ENCODE data around the gene SCT.

The SCT gene

DNA sequence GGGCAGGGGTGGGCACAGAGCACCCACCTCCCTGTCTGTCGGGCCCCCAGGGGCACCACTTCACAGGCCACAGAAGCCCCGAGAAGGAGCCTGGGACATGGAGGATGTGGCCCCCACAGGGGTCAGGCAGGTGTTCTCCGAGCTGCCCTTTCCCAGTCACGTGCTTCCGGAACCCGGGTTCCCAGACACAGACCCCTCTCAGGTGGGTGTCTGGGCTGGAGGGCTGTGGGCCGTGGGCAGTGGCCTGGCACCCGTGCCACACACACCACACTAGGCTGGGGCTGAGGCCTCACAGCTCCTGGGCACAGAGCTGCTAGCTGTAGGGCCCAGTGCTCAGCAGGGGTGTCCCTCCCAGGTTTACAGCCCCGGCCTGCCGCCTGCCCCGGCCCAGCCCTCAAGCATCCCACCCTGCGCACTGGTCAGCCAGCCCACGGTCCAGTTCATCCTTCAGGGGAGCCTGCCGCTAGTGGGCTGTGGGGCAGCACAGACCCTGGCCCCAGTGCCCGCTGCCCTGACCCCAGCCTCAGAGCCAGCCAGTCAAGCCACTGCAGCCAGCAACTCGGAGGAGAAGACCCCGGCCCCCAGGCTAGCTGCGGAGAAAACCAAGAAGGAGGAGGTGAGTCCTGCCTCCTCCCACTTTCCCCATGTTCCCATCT, 16.7 kb downstream of the SCT start:
- DNase-seq (ENCODE audit: low spot score), result no peak

DNA sequence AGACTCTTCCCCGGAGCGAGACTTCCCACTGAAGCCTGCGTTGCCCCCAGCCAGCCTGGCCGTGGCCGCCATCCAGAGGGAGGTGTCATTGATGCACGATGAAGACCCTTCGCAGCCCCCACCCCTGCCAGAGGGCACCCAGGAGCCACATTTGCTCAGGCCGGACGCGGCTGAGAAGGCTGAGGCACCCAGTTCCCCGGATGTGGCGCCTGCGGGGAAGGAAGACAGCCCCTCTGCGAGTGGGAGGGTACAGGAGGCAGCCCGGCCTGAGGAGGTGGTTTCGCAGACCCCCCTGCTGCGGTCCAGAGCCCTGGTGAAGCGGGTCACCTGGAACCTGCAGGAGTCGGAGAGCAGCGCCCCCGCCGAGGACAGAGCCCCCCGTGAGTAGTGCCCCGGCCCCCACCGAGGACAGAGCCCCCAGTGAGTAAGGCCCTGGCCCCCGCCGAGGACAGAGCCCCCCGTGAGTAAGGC, 17.6 kb downstream of the SCT start:
- no peak for DNase-seq (ENCODE audit: low spot score)

- no peak for DNase-seq (ENCODE audit: low spot score)
Measured at GRCh38 chr11:608791-609251, 18.2 kb downstream of the SCT start.

DNA sequence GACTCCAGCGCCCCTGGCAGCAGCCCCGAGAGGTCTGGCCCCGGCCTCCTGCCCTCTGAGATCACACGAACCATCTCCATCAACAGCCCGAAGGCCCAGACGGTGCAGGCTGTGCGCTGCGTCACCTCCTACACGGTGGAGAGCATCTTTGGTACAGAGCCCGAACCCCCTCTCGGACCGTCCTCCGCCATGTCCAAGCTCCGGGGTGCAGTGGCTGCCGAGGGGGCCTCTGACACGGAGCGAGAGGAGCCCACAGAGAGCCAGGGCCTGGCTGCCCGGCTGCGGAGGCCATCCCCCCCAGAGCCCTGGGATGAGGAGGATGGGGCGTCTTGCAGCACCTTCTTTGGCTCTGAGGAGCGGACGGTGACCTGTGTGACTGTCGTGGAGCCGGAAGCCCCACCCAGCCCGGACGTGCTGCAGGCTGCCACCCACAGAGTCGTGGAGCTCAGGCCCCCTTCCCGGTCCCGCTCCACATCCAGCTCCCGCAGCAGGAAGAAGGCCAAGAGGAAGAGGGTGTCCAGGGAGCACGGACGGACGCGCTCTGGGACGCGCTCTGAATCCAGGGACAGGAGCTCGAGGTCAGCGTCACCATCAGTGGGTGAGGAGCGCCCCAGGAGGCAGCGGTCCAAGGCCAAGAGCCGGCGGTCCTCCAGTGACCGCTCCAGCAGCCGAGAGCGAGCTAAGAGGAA, 18.9 kb downstream of the SCT start:
- no peak for DNase-seq (ENCODE audit: low spot score)

GRCh38 chr11:607020-607780, 19.8 kb downstream of the SCT start:
- no peak for DNase-seq (ENCODE audit: low spot score)

GRCh38 chr11:606245-606644, 20.7 kb downstream of the SCT start:
- DNase-seq (ENCODE audit: low spot score), result peak; percentile 63

- DNase-seq (ENCODE audit: low spot score), result no peak
Measured at GRCh38 chr11:605286-606129, 21.5 kb downstream of the SCT start.

DNA sequence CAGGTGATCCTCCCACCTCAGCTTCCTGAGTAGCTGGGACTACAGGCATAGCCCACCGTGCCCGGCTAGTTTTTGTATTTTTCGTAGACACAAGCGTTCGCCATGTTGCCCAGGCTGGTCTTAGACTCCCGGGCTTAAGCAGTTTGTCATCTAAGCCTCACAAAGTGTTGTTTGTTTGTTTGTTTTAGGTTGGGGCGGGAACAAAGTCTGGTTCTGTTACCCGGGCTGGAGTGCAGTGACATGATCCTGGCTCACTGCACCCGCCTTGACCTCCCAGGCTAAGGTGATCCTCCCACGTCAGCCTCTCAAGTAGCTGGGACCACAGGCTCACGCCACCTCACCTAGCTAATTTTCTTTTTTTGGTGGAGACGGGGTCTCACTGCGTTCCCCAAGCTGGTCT, 23.8 kb downstream of the SCT start:
- no peak for DNase-seq (ENCODE audit: low spot score)

GRCh38 chr11:601573-602245, 25.3 kb downstream of the SCT start:
- DNase-seq (ENCODE audit: low spot score), result no peak

GRCh38 chr11:598005-598680, 28.8 kb downstream of the SCT start:
- no peak for DNase-seq (ENCODE audit: low spot score)

GRCh38 chr11:597166-597725, 29.7 kb downstream of the SCT start:
- DNase-seq (ENCODE audit: low spot score), result no peak

DNA sequence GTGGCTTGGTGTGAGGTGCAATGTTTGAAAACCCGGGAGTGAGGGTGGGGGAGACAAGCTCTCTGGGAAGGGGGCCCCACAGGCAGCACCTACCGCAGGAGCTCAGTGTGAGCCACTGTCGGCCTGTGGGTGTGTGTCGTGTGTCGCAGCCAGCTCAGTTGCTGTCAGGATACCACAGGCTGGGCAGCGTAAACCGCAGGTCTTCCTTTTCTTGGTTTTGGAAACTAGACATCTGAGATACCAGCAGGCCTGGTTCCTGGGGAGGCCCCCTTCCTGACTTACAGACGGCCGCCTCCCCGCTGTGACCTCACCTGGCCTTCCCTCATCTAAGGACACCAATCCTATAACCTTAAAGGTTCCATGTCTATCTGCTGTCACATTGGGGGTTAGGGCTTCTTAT, 30.6 kb downstream of the SCT start:
- no peak for DNase-seq (ENCODE audit: low spot score)

DNA sequence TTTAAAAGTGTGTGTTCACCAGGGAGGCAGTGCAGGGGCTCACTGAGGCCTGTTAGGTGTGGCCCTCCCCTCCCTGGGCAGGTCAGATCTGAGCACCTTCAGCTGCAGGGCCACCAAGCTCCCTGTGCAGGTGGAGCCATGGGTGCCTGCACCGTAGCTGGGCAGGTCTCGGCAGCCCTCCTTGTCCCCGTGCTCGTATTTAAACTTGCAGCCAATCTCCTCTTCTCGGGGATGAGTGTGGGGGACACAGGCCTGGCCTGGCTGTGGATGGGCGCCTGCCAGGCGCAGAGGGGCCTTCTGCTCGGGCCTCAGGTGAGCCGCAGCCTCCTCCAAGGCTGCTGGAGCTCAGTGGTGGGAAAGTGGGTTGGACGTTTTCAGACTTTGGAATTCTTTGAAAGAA, 31.6 kb downstream of the SCT start:
- DNase-seq (ENCODE audit: low spot score), result no peak

DNA sequence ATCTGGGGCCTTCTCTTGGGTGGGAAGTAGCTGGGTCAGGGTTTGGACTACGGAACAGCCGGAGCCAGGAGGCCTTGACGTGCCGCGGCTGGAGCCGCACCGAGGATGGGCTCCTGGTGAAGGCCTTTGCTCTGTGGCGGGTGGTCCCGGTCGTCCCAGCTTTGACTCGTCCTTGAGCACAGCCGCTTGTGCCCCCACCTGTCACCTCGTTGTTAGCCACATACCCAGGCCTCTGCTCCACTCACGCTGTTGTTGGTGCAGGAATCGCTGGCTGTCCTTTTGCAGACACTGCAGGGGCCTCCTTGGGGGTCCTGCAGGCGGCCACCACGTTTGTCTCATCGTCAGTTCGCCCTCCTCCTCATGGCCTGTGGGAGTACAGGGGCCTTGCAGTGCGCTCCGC, 33.6 kb downstream of the SCT start:
- DNase-seq (ENCODE audit: low spot score), result no peak

DNA sequence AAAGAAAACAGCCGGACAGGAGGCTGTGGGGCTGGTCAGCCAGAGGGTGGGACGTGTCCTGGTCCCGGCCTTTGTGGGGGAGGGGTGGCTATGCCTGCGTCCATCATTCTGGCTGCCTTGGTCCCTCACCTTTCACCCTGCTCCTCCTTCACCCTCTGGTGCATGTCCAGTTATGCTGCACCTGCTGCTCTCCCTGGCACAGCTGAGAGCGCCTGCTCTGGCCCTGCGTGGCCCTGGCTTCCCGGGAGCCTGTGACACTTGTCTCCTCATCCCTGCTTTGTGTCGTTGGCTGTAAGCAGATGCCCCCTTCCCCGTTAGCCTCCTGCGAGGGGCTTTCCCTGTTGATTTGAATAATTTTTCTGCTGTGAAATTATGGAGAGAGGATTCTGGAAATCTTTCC, 34.1 kb downstream of the SCT start:
- DNase-seq (ENCODE audit: low spot score), result no peak

GRCh38 chr11:592501-592900, 34.5 kb downstream of the SCT start:
- no peak for DNase-seq (ENCODE audit: low spot score)

DNA sequence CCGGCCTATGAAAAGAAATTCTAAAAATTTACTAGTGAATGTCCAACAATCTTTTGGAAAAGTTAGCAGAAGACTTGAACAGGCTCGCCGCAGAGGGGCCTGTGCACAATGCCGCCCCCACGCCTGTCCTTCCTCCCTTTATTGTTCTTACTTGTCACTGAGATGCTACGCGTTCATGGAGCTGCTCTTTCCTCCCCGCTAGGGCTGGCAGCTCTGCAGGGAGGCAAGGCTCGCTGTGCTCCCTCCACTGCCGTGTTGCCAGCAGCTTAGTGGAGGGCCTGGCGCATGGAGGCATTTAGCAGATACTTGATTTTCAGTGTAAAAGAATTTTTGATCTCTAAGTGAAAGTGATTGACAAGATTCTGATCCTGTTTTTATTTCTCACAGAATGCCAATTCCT, 36.0 kb downstream of the SCT start:
- DNase-seq (ENCODE audit: low spot score), result no peak

DNA sequence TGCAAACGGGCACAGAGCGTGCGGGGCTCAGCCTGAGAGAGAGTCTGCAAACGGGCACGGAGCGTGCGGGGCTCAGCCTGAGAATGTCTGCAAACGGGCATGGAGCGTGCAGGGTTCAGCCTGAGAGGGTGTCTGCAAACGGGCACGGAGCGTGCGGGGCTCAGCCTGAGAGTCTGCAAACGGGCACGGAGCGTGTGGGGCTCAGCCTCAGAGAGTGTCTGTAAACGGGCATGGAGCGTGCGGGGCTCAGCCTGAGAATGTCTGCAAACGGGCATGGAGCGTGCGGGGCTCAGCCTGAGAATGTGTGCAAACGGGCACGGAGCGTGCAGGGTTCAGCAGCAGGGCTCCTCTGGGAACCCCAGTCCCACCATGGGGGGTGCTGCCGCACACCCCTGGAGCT, 37.2 kb downstream of the SCT start:
- no peak for DNase-seq (ENCODE audit: low spot score)

- DNase-seq (ENCODE audit: low spot score), result peak; percentile 64
Measured at GRCh38 chr11:587978-588380, 39.0 kb downstream of the SCT start.

GRCh38 chr11:587546-587945, 39.4 kb downstream of the SCT start:
- no peak for DNase-seq (ENCODE audit: low spot score)
